Astrocyte of the spinal cord (primary cell): ENCODE data around the gene FAM168A.
A peak's percentile ranks its signal among the peaks of the same experiment; 100 is the strongest.

Source experiments
- DNase-seq: peaks from one replicate; pipeline ENCODE4 v3.0.0; 2011; ENCODE audit warnings: low read depth, low spot score
- H3K4me3 ChIP-seq: 2 replicates; pipeline ENCODE4 v1.5.1; 2011; ENCODE audit warnings: low read depth, mild to moderate bottlenecking, low read length, moderate library complexity
- in situ Hi-C: cut with HindIII; loops from 2 replicates; pipeline ENCODE4 v1.10.0; 2017; ENCODE audit warnings: low sequenced_read_pairs
- TF ChIP-seq, protein P1 (sequence below): IDR thresholded peaks from 2 replicates; pipeline ENCODE4 v1.5.1; 2012; ENCODE audit warnings: low read depth, mild to moderate bottlenecking, low read length, inconsistent platforms

FAM168A gene

DNA sequence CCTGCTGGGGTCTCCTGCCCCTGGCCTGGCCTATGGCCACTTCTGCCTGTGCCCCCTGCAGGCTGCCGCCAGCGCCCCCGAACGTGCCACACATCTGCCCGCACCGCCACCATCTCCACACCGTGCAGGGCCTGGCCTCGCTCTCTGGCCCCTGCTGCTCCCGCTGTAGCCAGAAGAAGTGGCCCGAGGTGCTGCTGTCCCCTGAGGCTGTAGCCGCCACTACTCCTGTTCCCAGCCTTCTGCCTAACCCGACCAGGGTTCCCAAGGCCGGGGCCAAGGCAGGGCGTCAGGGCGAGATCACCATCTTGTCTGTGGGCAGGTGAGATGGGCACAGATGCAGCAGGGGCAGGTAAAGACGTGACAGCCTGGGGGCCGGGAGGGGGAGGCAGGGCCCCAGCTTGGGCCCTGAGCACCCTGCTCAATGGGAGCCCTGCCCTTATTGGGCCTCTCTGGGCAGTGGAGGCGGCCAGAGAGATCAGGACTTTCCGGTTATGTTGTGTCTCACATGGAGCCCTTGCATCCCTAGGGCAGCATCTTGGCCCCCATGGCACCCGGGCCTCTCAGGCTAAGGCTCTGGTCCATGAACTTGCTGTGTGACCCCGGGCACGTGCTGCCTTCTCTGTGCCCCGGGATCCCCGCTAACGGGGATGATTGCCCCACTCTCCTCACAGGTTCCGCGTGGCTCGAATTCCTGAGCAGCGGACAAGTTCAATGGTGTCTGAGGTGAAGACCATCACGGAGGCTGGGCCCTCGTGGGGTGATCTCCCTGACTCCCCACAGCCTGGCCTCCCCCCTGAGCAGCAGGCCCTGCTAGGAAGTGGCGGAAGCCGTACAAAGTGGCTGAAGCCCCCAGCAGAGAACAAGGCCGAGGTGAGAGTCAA lies 203.3 kb downstream of the FAM168A start:
- no peak for DNase-seq
- in situ Hi-C loops, result no loop called here
- no peak overlapping the region for H3K4me3 ChIP-seq
- TF ChIP-seq, protein P1, sequence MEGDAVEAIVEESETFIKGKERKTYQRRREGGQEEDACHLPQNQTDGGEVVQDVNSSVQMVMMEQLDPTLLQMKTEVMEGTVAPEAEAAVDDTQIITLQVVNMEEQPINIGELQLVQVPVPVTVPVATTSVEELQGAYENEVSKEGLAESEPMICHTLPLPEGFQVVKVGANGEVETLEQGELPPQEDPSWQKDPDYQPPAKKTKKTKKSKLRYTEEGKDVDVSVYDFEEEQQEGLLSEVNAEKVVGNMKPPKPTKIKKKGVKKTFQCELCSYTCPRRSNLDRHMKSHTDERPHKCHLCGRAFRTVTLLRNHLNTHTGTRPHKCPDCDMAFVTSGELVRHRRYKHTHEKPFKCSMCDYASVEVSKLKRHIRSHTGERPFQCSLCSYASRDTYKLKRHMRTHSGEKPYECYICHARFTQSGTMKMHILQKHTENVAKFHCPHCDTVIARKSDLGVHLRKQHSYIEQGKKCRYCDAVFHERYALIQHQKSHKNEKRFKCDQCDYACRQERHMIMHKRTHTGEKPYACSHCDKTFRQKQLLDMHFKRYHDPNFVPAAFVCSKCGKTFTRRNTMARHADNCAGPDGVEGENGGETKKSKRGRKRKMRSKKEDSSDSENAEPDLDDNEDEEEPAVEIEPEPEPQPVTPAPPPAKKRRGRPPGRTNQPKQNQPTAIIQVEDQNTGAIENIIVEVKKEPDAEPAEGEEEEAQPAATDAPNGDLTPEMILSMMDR, result no peak

DNA sequence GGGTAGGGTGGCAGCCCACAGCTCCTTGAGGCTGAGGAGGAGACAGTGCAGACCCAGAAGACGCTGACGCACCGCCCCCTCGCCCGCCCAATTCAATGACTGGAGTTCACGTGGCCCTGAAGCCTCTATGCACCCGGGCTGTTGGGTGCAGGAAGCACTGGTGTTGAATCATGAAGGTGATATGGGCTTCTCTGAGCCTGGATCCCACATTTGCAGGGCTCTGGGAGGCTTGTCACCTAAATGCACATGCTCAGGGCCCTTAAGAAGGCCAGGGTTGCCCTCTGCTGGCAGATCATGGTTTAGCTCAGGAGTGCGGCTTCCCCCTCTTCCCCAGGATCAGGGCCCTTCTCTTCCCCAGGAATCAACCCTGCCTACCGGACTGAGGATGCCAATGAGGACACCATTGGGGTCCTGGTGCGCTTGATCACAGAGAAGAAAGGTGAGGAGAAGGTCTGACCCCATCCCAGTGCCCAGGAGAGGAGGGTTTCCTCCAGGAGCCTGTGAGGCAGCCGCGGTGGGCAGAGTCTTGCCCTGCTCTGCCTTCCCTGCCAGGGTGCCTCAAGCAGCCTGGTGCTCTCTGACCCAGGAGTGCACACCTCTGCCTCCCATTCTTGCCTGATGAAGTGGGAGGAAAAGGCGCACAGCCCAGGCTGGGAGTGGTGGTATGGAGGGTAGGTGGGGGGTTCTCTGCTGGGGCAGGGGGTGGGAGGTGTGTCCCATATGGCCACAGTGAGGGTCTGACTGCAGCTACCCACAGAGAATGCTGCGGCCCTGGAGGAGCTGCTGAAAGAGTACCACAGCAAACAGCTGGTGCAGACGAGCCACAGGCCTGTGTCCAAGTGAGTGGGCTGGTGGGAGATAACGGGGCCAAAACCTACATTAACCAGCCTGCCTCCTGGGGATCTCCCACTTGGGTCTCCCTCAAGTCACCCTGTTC lies 204.2 kb downstream of the FAM168A start:
- H3K4me3 ChIP-seq, result no peak overlapping the region
- TF ChIP-seq, protein P1, result peak; percentile 84
- DNase-seq, result peak; percentile 85
- in situ Hi-C loops, result no loop called here

DNA sequence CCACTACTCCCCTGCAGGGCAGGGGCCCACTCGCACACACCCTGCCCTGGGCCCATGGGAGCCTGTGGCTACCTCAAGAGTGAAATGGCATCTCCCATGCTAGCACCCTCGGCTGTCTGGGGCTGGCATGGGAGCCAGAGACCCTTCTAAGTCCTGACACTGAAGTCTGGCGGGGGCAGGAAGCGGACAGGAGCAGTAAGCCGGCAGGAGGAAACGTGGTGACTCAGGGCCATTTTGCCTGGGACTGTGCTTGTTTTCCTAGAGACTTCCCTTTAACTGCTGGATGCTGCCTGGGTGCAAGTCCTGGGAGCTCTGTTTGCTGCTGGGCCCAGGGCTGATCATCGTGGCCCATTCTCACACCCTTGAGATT lies 204.9 kb downstream of the FAM168A start:
- in situ Hi-C loops, result no loop called here

DNA sequence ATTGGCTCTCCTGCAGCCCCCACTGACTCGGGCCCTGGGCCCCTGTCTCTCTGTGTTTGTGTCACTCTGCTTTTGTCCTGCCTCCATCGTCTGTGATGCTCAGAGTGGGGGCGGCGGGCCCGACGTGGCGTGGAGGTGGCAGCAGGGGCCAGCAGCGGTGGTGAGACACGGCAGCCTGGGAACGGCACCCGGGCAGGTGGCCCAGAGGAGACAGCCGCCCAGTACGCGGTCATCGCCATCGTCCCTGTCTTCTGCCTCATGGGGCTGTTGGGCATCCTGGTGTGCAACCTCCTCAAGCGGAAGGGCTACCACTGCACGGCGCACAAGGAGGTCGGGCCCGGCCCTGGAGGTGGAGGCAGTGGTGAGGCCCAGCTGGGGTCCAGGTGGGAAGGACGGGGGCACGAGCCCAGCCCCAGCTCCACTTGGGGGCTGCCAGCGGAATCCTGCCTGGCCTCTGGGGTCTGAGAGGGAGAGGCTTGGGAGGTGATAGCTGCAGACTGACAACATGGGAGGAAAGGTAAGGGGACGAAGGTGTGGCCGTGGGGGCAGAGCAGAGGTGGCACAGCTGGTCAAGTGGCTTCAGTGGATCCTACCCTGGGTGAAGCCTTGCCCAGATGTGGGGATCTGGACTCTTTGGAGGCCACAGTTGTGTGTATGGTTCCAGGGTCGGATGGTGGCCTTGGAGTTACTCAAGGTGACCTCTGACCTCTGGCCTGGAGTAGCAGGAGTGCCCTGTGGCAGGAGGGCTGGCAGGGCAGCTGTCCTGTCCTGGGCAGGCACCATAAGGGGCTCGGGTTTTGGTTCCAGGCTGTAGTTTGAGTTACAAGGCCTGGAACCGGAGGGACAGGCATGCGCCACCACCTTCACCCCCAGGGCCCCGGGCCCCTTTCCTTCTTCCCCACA lies 205.6 kb downstream of the FAM168A start:
- TF ChIP-seq, protein P1, result no peak
- no peak overlapping the region for H3K4me3 ChIP-seq
- in situ Hi-C loops, result no loop called here
- DNase-seq, result no peak

More for the DNA sequence above, 204.9 kb downstream of the FAM168A start:
- no peak for DNase-seq
- TF ChIP-seq, protein P1, result no peak
- H3K4me3 ChIP-seq, result no peak overlapping the region

DNA sequence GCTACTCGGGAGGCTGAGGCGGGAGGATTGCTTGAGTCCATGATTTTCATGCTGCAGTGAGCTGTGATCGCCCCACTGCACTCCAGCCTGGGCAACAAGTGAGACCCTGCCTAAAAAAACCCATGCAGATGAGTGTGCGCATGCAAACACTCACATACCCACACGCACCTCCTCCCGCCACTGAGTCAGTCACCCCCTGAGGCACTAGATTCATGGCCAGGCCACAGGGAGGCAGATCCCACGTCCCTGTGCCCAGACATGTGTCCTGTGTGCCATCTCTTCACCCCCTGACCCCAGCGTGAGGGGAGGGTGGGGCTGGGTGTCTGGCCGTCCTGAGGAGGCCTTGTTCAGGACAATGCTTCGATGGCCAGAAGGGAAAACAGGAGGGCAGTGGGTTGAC lies 206.2 kb downstream of the FAM168A start:
- no peak for DNase-seq
- H3K4me3 ChIP-seq, result no peak overlapping the region
- TF ChIP-seq, protein P1, result no peak
- in situ Hi-C loops, result no loop called here
